Spleen (tissue), 7 donors: ENCODE data around the gene CD34.

ENCODE experiments used
- POLR2A ChIP-seq, 3 donors: fragments of 450-650 bp; IDR thresholded peaks; one replicate each; pipeline ENCODE4 v1.5.1; 2017; ENCODE audit warnings: antibody characterized with exemption in 3 of 3, mild to moderate bottlenecking in 1 of 3
- POLR2AphosphoS5 ChIP-seq, 3 donors: sonication (generic); formaldehyde crosslinking; IDR thresholded peaks; one replicate each; pipeline ENCODE4 v1.5.1; 2017; ENCODE audit warnings: antibody characterized with exemption in 3 of 3
- TF ChIP-seq, protein P1 (sequence below), 11 experiments: fragments of 200-600 bp in 7 of 11; fragments of 450-650 bp in 4 of 11; sonication (generic) in 4 of 11; IDR thresholded peaks in 8 of 11; conservative IDR thresholded peaks in 3 of 11; 1 replicate in 7 of 11; 2 replicates in 4 of 11; pipeline versions ENCODE4 v1.4.0 to v1.8.0; 2016 to 2021; ENCODE audit warnings: antibody characterized with exemption in 11 of 11, inconsistent platforms in 4 of 11, mild to moderate bottlenecking in 1 of 11
- donor health status: DM: no; HTN: no; CAD: no; lungs with moderate emphysema.
- donor health status: DM: no; HTN: no; CAD: no.
- donor health status: DM: no; HTN: no; CAD: no.

DNA sequence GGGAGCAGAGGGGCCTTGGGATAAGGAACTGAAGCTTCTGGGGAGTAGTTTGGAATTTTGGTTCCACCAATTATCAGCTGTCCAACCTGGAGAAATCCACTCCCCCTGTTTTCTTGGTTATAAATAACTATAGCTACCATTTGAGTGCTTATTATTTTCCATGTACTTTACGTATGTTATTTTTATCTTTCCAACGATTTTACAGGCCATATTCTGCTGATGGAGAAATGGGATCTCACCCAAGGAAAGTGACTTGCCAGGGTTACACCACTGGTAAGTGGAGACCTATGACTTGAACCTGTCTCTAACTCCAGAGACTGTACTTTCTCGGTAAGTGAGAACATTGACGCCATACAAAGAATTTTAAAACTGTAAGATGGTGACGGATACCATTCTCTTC is 49.0 kb upstream of the CD34 start:
- TF ChIP-seq, protein P1, sequence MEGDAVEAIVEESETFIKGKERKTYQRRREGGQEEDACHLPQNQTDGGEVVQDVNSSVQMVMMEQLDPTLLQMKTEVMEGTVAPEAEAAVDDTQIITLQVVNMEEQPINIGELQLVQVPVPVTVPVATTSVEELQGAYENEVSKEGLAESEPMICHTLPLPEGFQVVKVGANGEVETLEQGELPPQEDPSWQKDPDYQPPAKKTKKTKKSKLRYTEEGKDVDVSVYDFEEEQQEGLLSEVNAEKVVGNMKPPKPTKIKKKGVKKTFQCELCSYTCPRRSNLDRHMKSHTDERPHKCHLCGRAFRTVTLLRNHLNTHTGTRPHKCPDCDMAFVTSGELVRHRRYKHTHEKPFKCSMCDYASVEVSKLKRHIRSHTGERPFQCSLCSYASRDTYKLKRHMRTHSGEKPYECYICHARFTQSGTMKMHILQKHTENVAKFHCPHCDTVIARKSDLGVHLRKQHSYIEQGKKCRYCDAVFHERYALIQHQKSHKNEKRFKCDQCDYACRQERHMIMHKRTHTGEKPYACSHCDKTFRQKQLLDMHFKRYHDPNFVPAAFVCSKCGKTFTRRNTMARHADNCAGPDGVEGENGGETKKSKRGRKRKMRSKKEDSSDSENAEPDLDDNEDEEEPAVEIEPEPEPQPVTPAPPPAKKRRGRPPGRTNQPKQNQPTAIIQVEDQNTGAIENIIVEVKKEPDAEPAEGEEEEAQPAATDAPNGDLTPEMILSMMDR (IDR thresholded peaks at IDR 0.05 in 8 of 11, conservative IDR thresholded peaks at IDR 0.05 in 3 of 11), result no peak
- no peak for TF ChIP-seq POLR2AphosphoS5 (IDR thresholded peaks at IDR 0.05)
- no peak for TF ChIP-seq POLR2A (IDR thresholded peaks at IDR 0.05)
